NCI-H460 (cell line): ENCODE measurements around the gene PAX4. TPM values are rescaled to one million over a fixed set of nuclear protein-coding genes. Genes with fewer than 3 reads are reported as not detected.

ENCODE experiments used
- DNase-seq: peaks from one replicate; pipeline ENCODE4 v3.0.0-alpha.2; 2016; ENCODE audit warnings: low read depth; ENCODE audit errors: extremely low read depth
- total RNA-seq: library from RNA; depleted of rRNA; stranded (reverse); fragments of >200 nt; shearing (Covaris generic); gene quantifications from 2 replicates; pipeline ENCODE4 v1.2.3, GENCODE V29; 2014

The PAX4 gene
- total RNA-seq, 1 experiment from 2014 or later: not detected

GRCh38 chr7:127632276-127632910, 14.5 kb upstream of the PAX4 start:
- no peak for DNase-seq

- DNase-seq: no peak
Measured at GRCh38 chr7:127629268-127629854, 11.4 kb upstream of the PAX4 start.

- no peak for DNase-seq
Measured at GRCh38 chr7:127628445-127628844, 10.5 kb upstream of the PAX4 start.

- DNase-seq: no peak
Measured at GRCh38 chr7:127625331-127625730, 7.4 kb upstream of the PAX4 start.

- no peak for DNase-seq
Measured at GRCh38 chr7:127620406-127621233, 2.7 kb upstream of the PAX4 start.

GRCh38 chr7:127619681-127620405, 1.9 kb upstream of the PAX4 start:
- DNase-seq: no peak

GRCh38 chr7:127618775-127619174, 833 bp upstream of the PAX4 start:
- no peak for DNase-seq

GRCh38 chr7:127616724-127617123, 1.2 kb downstream of the PAX4 start:
- no peak for DNase-seq

- no peak for DNase-seq
Measured at GRCh38 chr7:127612263-127612662, 5.7 kb downstream of the PAX4 start.

- DNase-seq: no peak
Measured at GRCh38 chr7:127609297-127609696, 8.6 kb downstream of the PAX4 start.

GRCh38 chr7:127608446-127608845, 9.5 kb downstream of the PAX4 start:
- no peak for DNase-seq

- no peak for DNase-seq
Measured at GRCh38 chr7:127600885-127601284, 17.1 kb downstream of the PAX4 start.

GRCh38 chr7:127598318-127598717, 19.6 kb downstream of the PAX4 start:
- no peak for DNase-seq

- no peak for DNase-seq
Measured at GRCh38 chr7:127595737-127596136, 22.2 kb downstream of the PAX4 start.

- DNase-seq: no peak
Measured at GRCh38 chr7:127594490-127594889, 23.5 kb downstream of the PAX4 start.

GRCh38 chr7:127592550-127592949, 25.4 kb downstream of the PAX4 start:
- no peak for DNase-seq

GRCh38 chr7:127591591-127591990, 26.4 kb downstream of the PAX4 start:
- DNase-seq: no peak

- no peak for DNase-seq
Measured at GRCh38 chr7:127591189-127591588, 26.8 kb downstream of the PAX4 start.

- DNase-seq: no peak
Measured at GRCh38 chr7:127589896-127590295, 28.0 kb downstream of the PAX4 start.

GRCh38 chr7:127588697-127589482, 29.1 kb downstream of the PAX4 start:
- peak; percentile 45 for DNase-seq
